Prostate gland (tissue), 2 donors: ENCODE measurements around the gene AUTS2.

Experiments
- POLR2A ChIP-seq: fragments of 450-650 bp; IDR thresholded peaks from one replicate; pipeline ENCODE4 v1.6.1; 2016; ENCODE audit warnings: antibody characterized with exemption, mild to moderate bottlenecking
- TF ChIP-seq, protein P1 (sequence below), 4 experiments: fragments of 200-600 bp in 2 of 4; fragments of 450-650 bp in 2 of 4; sonication (generic) in 2 of 4; IDR thresholded peaks; 1 replicate in 3 of 4; 2 replicates in 1 of 4; pipeline ENCODE4 v1.5.1; 2016 to 2019; ENCODE audit warnings: antibody characterized with exemption in 4 of 4, mild to moderate bottlenecking in 2 of 4, moderate library complexity in 2 of 4

DNA sequence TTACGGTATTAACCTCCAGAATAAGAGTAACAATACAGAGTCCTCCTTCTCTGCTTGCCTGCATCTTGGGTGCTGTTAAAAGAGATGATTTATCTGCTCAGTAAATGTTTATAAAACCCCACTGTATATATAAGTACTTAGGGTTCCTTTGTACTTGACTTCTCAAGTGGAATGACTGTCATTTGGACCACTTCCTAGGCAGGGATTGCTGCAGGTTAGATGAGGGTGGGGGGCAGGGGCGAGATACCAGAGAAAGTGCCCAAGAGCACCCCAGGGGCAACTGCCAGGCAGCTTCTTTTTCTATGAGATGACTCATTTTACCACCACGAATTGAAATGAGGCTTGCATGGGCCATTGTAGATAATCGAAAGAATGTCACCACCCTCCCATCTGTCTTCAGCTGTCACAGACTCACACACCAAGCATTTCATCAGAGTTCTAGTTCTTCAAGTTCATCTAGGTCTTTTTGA, 1111.8 kb downstream of the AUTS2 start:
- TF ChIP-seq, protein P1, sequence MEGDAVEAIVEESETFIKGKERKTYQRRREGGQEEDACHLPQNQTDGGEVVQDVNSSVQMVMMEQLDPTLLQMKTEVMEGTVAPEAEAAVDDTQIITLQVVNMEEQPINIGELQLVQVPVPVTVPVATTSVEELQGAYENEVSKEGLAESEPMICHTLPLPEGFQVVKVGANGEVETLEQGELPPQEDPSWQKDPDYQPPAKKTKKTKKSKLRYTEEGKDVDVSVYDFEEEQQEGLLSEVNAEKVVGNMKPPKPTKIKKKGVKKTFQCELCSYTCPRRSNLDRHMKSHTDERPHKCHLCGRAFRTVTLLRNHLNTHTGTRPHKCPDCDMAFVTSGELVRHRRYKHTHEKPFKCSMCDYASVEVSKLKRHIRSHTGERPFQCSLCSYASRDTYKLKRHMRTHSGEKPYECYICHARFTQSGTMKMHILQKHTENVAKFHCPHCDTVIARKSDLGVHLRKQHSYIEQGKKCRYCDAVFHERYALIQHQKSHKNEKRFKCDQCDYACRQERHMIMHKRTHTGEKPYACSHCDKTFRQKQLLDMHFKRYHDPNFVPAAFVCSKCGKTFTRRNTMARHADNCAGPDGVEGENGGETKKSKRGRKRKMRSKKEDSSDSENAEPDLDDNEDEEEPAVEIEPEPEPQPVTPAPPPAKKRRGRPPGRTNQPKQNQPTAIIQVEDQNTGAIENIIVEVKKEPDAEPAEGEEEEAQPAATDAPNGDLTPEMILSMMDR (IDR thresholded peaks at IDR 0.05) = no peak
- no peak for TF ChIP-seq POLR2A
